Gastroesophageal sphincter (tissue), 3 donors: ENCODE measurements around the gene NUMA1.

Experiments used
- CTCF ChIP-seq, 4 experiments: fragments of 200-600 bp in 2 of 4; fragments of 450-650 bp in 2 of 4; sonication (generic) in 1 of 4; IDR thresholded peaks; one replicate each; pipeline ENCODE4 v1.5.1; 2017 to 2019; ENCODE audit warnings: antibody characterized with exemption in 4 of 4, mild to moderate bottlenecking in 2 of 4, moderate library complexity in 2 of 4
- POLR2A ChIP-seq, 2 donors: fragments of 450-650 bp; IDR thresholded peaks; one replicate each; pipeline ENCODE4 v1.6.1; 2017; ENCODE audit warnings: antibody characterized with exemption in 2 of 2, mild to moderate bottlenecking in 2 of 2, moderate library complexity in 1 of 2
- POLR2AphosphoS5 ChIP-seq: sonication (generic); formaldehyde crosslinking; IDR thresholded peaks from one replicate; pipeline ENCODE4 v1.6.1; 2017; ENCODE audit warnings: antibody characterized with exemption

GRCh38 chr11:72125956-72126355, 45.6 kb upstream of the NUMA1 start:
- no peak for TF ChIP-seq POLR2A (IDR thresholded peaks at IDR 0.05)
- TF ChIP-seq CTCF (IDR thresholded peaks at IDR 0.05): no peak
- TF ChIP-seq POLR2AphosphoS5: no peak
